GM21529 (cell line): ENCODE results near the gene ANO6.

Source experiments
- ATAC-seq: cut with Tn5 transposase; IDR thresholded peaks from one replicate; pipeline ENCODE4 v1.9.1; 2021; ENCODE audit not compliant: unreplicated experiment

ANO6 gene

DNA sequence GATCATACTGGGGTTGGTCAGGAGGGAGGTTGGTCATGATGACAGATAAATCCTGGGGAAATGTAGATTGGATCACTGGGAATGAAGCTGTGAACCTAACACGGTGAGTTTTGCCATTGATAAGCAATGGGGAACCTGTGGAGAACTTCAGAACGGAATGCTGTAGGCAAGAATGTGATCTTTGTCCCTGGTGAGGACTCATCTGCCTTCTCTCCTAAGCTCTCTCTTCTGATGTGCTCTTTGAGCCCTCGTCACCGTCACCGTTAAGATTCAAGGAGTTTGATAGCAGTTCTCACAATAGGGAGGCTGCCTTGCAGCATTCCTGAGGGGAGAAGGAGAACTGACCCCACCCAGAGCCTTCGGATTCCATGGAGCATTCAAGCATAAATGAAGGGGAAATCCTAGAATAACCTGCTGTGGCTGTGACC, 217.6 kb downstream of the ANO6 start:
- ATAC-seq, result no peak

DNA sequence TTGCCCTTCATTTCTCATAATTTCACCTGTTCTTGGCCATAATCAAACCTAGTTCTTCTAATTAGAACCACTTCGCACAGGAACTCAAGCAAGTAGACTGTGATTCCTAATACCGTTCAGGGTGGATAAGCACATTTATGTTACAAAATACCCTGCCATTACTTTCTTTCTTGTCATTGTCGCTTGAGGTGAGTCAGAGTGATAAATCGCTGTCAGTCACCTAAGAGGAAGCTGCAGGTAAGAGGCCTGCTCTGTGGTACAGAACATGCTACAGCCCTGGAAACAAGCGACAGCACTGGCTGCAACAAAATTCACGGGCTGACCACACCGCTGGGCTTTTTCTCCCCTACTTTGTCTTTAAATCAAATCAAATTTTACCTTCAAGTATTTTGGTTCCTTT, 218.2 kb downstream of the ANO6 start:
- ATAC-seq, result no peak

GRCh38 chr12:45435945-45436710, 220.2 kb downstream of the ANO6 start:
- no peak for ATAC-seq

DNA sequence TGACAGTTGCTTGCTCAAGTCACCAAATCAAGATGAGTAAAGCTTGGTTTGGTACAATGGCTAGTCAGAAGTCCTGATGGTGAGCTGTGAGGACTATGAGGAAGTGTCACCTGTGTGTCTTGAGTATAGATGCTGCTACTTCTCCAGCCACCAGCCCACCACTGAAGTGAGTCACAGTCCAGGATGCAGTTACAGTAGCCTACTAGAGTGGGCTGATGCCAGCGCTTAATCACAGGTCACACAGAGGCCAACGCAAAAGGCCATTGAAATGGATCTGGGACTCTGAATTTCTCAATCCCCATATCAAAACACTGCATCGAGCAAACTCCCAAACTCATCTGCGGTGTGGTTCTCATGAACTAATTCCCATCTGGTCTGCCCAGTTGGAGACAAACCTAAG, 223.1 kb downstream of the ANO6 start:
- ATAC-seq, result no peak

GRCh38 chr12:45446013-45446412, 230.1 kb downstream of the ANO6 start:
- ATAC-seq, result no peak

GRCh38 chr12:45458238-45458637, 242.3 kb downstream of the ANO6 start:
- ATAC-seq, result no peak

DNA sequence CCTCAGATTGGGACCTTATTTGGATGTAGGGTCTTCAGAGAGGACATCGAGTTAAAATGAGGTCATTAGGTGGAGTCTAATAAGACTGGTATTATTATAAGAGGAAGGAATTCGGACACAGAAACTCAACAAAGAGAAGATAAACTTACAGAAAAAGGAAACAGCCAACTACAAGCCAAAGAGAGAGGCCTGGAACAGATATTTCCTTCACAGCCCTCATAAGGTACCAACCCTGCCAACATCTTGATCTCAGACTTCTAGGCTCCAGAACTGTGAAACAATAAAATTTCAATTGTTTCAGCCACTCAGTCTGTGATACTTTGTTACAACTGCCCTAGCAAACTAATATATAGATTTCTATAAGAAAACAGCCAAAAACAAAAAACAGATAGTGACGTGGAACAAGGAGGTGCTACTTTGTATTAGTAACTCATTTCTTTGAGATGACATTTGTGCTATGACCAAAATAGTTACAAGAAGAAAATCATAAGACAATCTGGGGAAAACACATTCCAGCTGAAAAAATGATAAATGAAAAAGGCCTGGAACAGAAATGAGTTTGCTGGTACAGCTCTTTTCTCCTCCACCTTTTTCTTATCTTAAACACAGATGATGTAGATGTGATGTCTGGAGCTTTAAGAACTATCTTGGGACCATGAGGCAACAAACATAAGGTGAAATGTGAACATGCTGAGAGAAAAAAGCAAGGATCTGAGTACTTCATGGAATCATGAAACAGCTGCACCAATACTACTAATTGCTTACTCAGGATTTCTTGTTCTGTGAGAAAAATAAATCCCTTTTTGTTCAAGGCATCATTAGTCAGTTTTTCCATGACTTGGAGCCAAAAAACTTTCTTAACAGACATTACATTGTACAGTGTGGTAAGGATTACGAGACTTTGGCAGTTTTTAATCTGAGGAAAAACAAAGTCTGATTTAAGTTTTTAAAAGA, 243.2 kb downstream of the ANO6 start:
- no peak for ATAC-seq

DNA sequence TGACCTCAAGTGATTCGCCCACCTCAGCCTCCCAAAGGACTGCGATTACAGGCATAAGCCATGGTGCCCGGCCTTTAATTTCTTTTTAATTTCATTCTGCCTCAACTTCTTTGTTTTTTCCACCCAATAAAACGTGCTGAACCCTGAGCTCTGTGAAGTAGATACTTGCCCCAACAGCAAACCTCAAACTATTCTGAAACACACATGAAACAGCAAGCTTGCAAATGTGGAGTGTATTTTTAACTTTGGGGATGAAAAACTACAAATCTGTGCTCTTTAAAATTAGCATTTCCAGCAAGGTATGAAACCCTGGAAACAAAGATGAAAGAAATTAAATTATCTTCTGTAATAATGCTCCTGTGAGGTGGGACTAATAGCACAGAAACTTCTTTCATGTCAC, 246.6 kb downstream of the ANO6 start:
- ATAC-seq, result no peak

DNA sequence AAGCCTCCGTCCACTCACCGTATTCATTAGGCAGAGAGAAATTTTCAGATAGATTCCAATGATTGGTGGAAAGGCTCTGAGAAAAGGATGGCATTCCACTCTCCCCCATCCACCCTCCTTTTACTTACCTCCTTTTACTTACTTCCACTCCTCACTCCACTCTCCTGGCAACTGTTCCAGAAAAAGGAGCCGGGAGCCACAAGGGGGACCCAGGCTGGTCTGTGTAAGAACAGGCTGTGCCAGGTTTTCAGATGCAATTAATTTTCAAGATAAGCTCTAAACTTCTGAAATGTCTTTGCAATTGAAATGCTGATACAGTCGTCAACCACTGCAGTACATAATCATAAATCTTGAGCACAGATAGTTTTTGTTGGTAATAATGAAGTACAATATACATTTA, 248.8 kb downstream of the ANO6 start:
- no peak for ATAC-seq

DNA sequence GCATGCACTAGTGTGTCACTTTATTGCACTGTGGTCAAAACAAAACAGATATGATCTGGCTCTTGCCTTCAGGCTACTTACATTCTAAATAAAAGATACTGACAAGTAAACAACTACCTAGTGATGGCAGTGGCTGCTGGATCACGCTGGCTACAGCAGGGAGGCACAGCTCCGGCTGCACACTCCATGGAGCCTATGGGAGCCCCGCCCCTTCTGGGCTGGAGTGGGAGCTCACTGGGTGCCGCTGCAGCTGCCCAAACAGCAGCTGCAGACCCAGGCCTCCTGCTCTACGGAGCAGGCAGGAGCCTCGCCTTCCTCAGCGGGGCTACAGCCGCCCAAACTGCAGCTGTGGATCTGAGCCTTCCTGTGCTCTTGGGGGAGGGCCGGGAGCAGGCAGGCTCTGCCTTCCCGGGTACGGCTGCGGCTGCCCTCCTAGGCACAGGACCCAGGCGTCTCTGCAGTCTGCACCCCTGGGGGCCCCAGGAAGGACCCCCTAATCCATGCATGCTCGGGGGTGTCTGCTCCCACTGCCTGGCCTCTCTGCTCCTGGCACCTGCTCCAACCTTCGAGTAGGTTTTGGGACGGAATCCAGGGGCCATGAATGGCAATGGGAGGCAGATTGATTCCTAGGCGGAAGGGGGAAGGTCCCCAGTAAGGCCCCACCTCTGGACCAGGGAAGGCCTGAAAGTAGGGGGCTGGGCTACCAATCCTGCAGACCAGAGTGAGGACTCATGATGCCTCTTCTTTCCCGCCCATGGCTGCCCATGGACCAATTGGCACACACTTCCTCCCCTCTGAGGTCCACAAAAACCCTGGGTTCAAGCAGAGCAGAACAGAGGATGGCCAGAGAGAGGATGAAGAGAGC, 253.1 kb downstream of the ANO6 start:
- no peak for ATAC-seq

- no peak for ATAC-seq
Measured at GRCh38 chr12:45469902-45470301, 254.0 kb downstream of the ANO6 start.

DNA sequence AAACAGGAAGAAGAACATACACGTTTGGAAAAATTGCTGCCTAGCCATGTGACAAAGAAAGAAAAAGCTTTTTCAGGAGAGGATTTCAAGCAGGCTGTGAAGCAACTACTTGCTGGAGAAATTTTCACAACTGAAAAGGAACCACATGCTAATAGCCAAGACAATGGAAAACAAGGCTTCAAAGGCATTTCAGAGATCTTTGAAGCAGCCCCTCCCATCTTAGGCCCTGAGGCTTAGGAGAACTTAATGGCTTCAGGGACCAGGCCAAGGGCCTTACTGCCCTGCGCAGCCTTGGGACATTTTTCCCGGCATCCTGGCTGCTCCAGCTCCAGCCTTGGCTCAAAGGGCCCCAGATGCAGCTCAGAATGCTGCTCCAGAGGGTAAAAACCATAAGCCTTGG, 257.7 kb downstream of the ANO6 start:
- no peak for ATAC-seq

DNA sequence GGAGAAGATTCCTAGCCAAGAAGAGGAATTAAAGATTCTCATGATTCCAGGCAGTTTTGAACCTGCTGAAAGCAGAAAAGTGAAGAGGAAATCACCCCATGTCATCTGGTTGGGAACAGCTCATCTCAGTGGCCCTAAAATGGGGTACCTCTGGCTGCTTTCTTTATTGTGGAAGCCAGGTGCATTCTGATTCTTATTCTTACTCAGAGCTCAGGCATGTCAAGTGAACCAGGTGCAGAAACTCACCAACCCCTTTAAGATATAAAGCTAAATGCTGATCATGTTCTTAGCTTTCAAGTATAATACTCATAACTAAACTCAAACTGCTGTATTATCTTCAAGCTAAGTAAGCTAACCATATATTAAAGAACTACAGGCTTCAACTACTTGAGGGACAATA, 259.7 kb downstream of the ANO6 start:
- no peak for ATAC-seq

DNA sequence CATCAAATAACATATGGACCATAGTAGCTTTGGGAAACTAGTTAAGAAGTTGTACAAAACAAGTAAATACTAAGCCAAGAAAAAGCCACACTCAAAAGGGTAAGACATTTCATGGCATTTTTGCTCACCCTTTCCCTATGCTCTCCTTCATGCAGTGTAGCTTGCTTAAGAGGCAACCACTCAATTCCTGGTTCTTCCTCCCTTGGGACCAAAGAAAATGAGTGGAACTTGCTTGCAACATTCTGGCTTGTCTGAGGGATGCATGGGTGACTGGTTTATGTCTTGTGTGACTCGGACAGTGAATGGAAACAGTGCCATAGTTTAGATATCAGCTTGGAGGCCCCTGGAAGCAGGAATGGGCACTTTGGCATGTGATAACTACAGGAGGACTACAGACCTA, 261.6 kb downstream of the ANO6 start:
- no peak for ATAC-seq

GRCh38 chr12:45478931-45479330, 263.0 kb downstream of the ANO6 start:
- no peak for ATAC-seq

GRCh38 chr12:45481746-45482145, 265.9 kb downstream of the ANO6 start:
- no peak for ATAC-seq

- no peak for ATAC-seq
Measured at GRCh38 chr12:45483571-45483970, 267.7 kb downstream of the ANO6 start.
